Measurements from ENCODE around the gene LAMTOR5.
"Not testable (repeated sequence)": the region's sequence is repeated elsewhere in the genome, so short reads cannot be mapped to it uniquely, and the experiment has no call there.

The LAMTOR5 gene

GRCh38 chr1:110396259-110396958, 11.1 kb downstream of the LAMTOR5 start:
- in situ Hi-C loops (cut with HindIII; ENCODE audit: low pct_ligation_motif_present, low pct_unique_long_range_greater_than_20kb, low sequenced_read_pairs), result not testable (repeated sequence)

GRCh38 chr1:110394493-110394820, 13.0 kb downstream of the LAMTOR5 start:
- in situ Hi-C loops (cut with HindIII; ENCODE audit: low pct_ligation_motif_present, low pct_unique_long_range_greater_than_20kb, low sequenced_read_pairs), result no loop called here
- no peak for DNase-seq

More at GRCh38 chr1:110396259-110396958, 11.1 kb downstream of the LAMTOR5 start:
- not testable (repeated sequence) for DNase-seq

- peak; percentile 94 for DNase-seq
- in situ Hi-C loops (cut with HindIII; ENCODE audit: low pct_ligation_motif_present, low pct_unique_long_range_greater_than_20kb, low sequenced_read_pairs), result no loop called here
Measured at GRCh38 chr1:110393691-110394492, 13.6 kb downstream of the LAMTOR5 start.

- in situ Hi-C loops (cut with HindIII; ENCODE audit: low pct_ligation_motif_present, low pct_unique_long_range_greater_than_20kb, low sequenced_read_pairs), result no loop called here
- no peak for DNase-seq
Measured at GRCh38 chr1:110393286-110393685, 14.2 kb downstream of the LAMTOR5 start.

GRCh38 chr1:110390692-110391245, 16.7 kb downstream of the LAMTOR5 start, which contains the start of gene SLC16A4:
SLC16A4 (minus strand) TSS chr1:110391026; CDS start chr1:110389323, 1,703 bp downstream.
- DNase-seq, result peak; percentile 73

GRCh38 chr1:110390096-110390495, 17.4 kb downstream of the LAMTOR5 start:
- in situ Hi-C loops (cut with HindIII; ENCODE audit: low pct_ligation_motif_present, low pct_unique_long_range_greater_than_20kb, low sequenced_read_pairs), result no loop called here
- peak; percentile 82 for DNase-seq

More at GRCh38 chr1:110390692-110391245, 16.7 kb downstream of the LAMTOR5 start, which contains the start of gene SLC16A4:
- in situ Hi-C loops (cut with HindIII; ENCODE audit: low pct_ligation_motif_present, low pct_unique_long_range_greater_than_20kb, low sequenced_read_pairs), result no loop called here

- DNase-seq, result no peak
- in situ Hi-C loops (cut with HindIII; ENCODE audit: low pct_ligation_motif_present, low pct_unique_long_range_greater_than_20kb, low sequenced_read_pairs), result no loop called here
Measured at GRCh38 chr1:110387048-110387754, 20.3 kb downstream of the LAMTOR5 start.

- no peak for DNase-seq
- in situ Hi-C loops (cut with HindIII; ENCODE audit: low pct_ligation_motif_present, low pct_unique_long_range_greater_than_20kb, low sequenced_read_pairs), result no loop called here
Measured at GRCh38 chr1:110385369-110385768, 22.1 kb downstream of the LAMTOR5 start.

GRCh38 chr1:110384581-110385321, 22.7 kb downstream of the LAMTOR5 start:
- in situ Hi-C loops (cut with HindIII; ENCODE audit: low pct_ligation_motif_present, low pct_unique_long_range_greater_than_20kb, low sequenced_read_pairs), result no loop called here
- no peak for DNase-seq

GRCh38 chr1:110383251-110383990, 24.1 kb downstream of the LAMTOR5 start:
- in situ Hi-C loops (cut with HindIII; ENCODE audit: low pct_ligation_motif_present, low pct_unique_long_range_greater_than_20kb, low sequenced_read_pairs), result no loop called here
- no peak for DNase-seq

- DNase-seq, result no peak
- in situ Hi-C loops (cut with HindIII; ENCODE audit: low pct_ligation_motif_present, low pct_unique_long_range_greater_than_20kb, low sequenced_read_pairs), result no loop called here
Measured at GRCh38 chr1:110380672-110381283, 26.7 kb downstream of the LAMTOR5 start.

- in situ Hi-C loops (cut with HindIII; ENCODE audit: low pct_ligation_motif_present, low pct_unique_long_range_greater_than_20kb, low sequenced_read_pairs), result no loop called here
- DNase-seq, result no peak
Measured at GRCh38 chr1:110375490-110375889, 32.0 kb downstream of the LAMTOR5 start.

GRCh38 chr1:110370827-110371226, 36.7 kb downstream of the LAMTOR5 start:
- in situ Hi-C loops (cut with HindIII; ENCODE audit: low pct_ligation_motif_present, low pct_unique_long_range_greater_than_20kb, low sequenced_read_pairs), result no loop called here

GRCh38 chr1:110364221-110364620, 43.3 kb downstream of the LAMTOR5 start:
- in situ Hi-C loops (cut with HindIII; ENCODE audit: low pct_ligation_motif_present, low pct_unique_long_range_greater_than_20kb, low sequenced_read_pairs), result no loop called here
- DNase-seq, result no peak

More at GRCh38 chr1:110370827-110371226, 36.7 kb downstream of the LAMTOR5 start:
- DNase-seq, result peak; percentile 58

- in situ Hi-C loops (cut with HindIII; ENCODE audit: low pct_ligation_motif_present, low pct_unique_long_range_greater_than_20kb, low sequenced_read_pairs), result no loop called here
- DNase-seq, result no peak
Measured at GRCh38 chr1:110361856-110362255, 45.6 kb downstream of the LAMTOR5 start.

GRCh38 chr1:110360431-110360830, 47.1 kb downstream of the LAMTOR5 start:
- in situ Hi-C loops (cut with HindIII; ENCODE audit: low pct_ligation_motif_present, low pct_unique_long_range_greater_than_20kb, low sequenced_read_pairs), result no loop called here
- DNase-seq, result no peak

GRCh38 chr1:110356379-110356778, 51.1 kb downstream of the LAMTOR5 start:
- in situ Hi-C loops (cut with HindIII; ENCODE audit: low pct_ligation_motif_present, low pct_unique_long_range_greater_than_20kb, low sequenced_read_pairs), result no loop called here
- peak; percentile 8 for DNase-seq
